Forelimb muscle (tissue), 1 donor: ENCODE data around the gene GMDS. TPM values are rescaled to one million over a fixed set of nuclear protein-coding genes. Genes with fewer than 3 reads are reported as not detected.

Experiments used
- DNase-seq: peaks from one replicate; pipeline ENCODE4 v3.0.0-alpha.2; 2013; ENCODE audit warnings: low read depth
- polyA plus RNA-seq: library from polyadenylated mRNA; unstranded; fragments of 120-200 nt; gene quantifications from one replicate; pipeline ENCODE4 v1.2.1, GENCODE V29; 2013; ENCODE audit not compliant: insufficient read length

GMDS gene
- polyA plus RNA-seq, 1 donor, result 10.4 TPM

GRCh38 chr6:1591243-1591642, 654.2 kb downstream of the GMDS start:
- DNase-seq, result no peak

GRCh38 chr6:1590580-1590979, 654.8 kb downstream of the GMDS start:
- DNase-seq, result no peak

GRCh38 chr6:1589208-1589607, 656.2 kb downstream of the GMDS start:
- DNase-seq, result no peak

GRCh38 chr6:1587977-1588376, 657.4 kb downstream of the GMDS start:
- no peak for DNase-seq

GRCh38 chr6:1587546-1587945, 657.9 kb downstream of the GMDS start:
- no peak for DNase-seq

- no peak for DNase-seq
Measured at GRCh38 chr6:1586861-1587450, 658.4 kb downstream of the GMDS start.

- no peak for DNase-seq
Measured at GRCh38 chr6:1586256-1586655, 659.1 kb downstream of the GMDS start.

- no peak for DNase-seq
Measured at GRCh38 chr6:1585669-1586049, 659.7 kb downstream of the GMDS start.

- no peak for DNase-seq
Measured at GRCh38 chr6:1584996-1585668, 660.3 kb downstream of the GMDS start.

- DNase-seq, result no peak
Measured at GRCh38 chr6:1584146-1584545, 661.3 kb downstream of the GMDS start.

- no peak for DNase-seq
Measured at GRCh38 chr6:1581120-1581991, 664.0 kb downstream of the GMDS start.

- DNase-seq, result no peak
Measured at GRCh38 chr6:1580585-1580984, 664.8 kb downstream of the GMDS start.

GRCh38 chr6:1580109-1580508, 665.3 kb downstream of the GMDS start:
- DNase-seq, result no peak

GRCh38 chr6:1579096-1579495, 666.3 kb downstream of the GMDS start:
- DNase-seq, result no peak

GRCh38 chr6:1577896-1578745, 667.3 kb downstream of the GMDS start:
- no peak for DNase-seq

- DNase-seq, result no peak
Measured at GRCh38 chr6:1577146-1577680, 668.2 kb downstream of the GMDS start.

GRCh38 chr6:1576711-1577110, 668.7 kb downstream of the GMDS start:
- DNase-seq, result no peak

GRCh38 chr6:1576166-1576565, 669.2 kb downstream of the GMDS start:
- no peak for DNase-seq

GRCh38 chr6:1575210-1576041, 670.0 kb downstream of the GMDS start:
- peak; percentile 26 for DNase-seq

GRCh38 chr6:1574890-1575209, 670.6 kb downstream of the GMDS start:
- DNase-seq, result no peak
